NCI-H146 (cell line): ENCODE results near the gene TBX4.
"Not testable (repeated sequence)": the region's sequence is repeated elsewhere in the genome, so short reads cannot be mapped to it uniquely, and the experiment has no call there.

Experiments
- DNase-seq: peaks from one replicate; lab custom pipeline; 2025; lab: John Stamatoyannopoulos, UW

TBX4 gene

GRCh38 chr17:61527441-61527840 is 75.2 kb downstream of the TBX4 start:
- not testable (repeated sequence) for DNase-seq

- no peak for DNase-seq
Observed at GRCh38 chr17:61528171-61528570, 75.9 kb downstream of the TBX4 start.

DNA sequence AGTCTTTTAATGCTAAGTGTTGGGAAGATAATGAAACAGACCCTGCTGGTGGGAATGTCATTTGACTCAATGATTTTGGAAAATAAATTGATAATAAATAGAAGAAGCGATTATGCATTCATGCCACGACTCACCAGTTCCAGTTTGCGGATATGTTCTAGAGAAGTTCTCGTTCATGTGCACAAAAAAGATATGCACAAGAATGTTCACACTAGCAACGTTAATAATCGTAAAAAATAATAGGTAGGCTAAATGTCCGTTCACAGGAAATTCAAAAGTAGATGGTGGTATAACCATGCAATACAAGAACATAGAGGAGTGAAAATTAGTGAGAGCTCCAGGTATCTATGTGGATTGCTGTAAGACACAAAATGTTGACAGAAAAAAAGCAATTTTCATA is 79.0 kb downstream of the TBX4 start:
- DNase-seq = no peak

DNA sequence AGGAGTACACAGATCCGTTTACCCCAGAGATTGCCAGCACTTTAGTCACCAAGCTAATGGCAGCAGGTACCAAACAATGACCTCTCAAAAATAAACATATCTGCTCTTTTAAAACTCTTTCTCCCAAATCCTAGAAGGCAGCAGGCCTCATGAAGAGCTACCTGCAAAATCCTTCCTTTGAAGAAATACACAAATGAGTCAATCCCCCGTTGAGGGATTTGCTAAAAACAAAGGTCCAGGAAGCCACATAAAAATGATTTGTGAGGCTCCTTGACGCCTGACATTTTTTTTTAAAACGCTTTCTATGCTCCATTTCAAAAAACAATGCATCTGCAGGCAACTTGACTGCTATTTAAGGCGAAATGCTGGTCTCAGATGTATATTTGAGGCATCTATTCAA is 80.6 kb downstream of the TBX4 start:
- DNase-seq = no peak

GRCh38 chr17:61533797-61534196 is 81.6 kb downstream of the TBX4 start:
- DNase-seq = no peak

DNA sequence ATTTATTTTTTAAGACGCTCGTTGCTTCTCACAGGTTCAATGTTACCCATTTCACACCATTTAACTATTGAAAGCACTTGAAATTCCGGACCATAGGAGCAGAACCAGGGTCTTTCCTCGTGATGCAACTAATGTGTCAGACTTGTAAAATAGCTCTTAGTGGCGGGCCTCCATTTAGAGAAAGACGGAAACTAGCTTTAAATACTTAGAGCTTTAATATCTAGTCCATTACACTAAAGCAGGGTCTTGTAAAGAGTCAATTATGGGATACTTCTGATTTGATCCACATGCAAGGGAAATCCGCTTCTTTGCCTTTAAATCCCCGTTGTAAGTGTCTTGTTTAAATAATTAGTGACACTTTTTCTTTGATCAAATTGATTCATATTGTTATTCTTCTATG is 82.2 kb downstream of the TBX4 start:
- DNase-seq = no peak
